HG03159 (cell line): ENCODE measurements around the gene CASP10.
A peak's percentile ranks its signal among the peaks of the same experiment; 100 is the strongest.
"Not testable (repeated sequence)": the region's sequence is repeated elsewhere in the genome, so short reads cannot be mapped to it uniquely, and the experiment has no call there.

ENCODE experiments used
- ATAC-seq: cut with Tn5 transposase; IDR thresholded peaks from one replicate; pipeline ENCODE4 v1.9.1; 2021; ENCODE audit warnings: mild to moderate bottlenecking, moderate library complexity; ENCODE audit not compliant: unreplicated experiment

The CASP10 gene, protein sequence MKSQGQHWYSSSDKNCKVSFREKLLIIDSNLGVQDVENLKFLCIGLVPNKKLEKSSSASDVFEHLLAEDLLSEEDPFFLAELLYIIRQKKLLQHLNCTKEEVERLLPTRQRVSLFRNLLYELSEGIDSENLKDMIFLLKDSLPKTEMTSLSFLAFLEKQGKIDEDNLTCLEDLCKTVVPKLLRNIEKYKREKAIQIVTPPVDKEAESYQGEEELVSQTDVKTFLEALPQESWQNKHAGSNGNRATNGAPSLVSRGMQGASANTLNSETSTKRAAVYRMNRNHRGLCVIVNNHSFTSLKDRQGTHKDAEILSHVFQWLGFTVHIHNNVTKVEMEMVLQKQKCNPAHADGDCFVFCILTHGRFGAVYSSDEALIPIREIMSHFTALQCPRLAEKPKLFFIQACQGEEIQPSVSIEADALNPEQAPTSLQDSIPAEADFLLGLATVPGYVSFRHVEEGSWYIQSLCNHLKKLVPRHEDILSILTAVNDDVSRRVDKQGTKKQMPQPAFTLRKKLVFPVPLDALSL

DNA sequence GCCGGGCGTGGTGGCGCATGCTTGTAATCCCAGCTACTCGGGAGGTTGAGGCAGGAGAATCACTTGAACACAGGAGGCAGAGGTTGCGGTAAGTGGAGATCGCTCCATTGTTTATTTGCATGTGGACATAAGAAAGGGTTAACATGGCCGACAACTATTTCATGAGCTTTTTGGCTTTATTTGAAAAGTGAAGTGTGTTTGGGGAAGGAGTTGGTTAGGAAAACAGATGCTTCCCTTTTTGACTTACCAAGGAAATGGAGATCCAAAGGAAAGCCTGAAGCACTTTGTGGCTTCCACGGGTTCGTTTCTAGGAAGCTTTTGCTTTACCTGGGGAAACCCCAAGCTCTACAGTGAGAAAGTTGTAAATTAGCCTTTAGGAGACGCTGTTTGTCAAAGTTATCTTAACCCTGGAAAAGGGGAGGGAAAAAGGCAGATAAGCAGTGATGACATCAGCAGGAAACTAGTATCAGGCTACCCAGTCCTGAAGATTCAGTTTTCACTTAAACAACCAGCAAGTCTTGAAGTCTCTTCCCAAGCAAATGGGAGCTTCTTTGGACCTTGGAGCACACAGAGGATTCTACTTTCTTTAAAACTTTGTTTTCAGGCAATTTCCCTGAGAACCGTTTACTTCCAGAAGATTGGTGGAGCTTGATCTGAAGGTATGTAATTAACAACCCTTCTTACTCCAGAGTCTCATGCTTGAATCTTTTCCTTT is at the start of gene CASP10:
TSS of gene CASP10 (plus strand) at position 492 of the 715 bp plus-strand sequence. CDS start 2,637 bp downstream, outside the sequence.
- peak; percentile 47 for ATAC-seq

DNA sequence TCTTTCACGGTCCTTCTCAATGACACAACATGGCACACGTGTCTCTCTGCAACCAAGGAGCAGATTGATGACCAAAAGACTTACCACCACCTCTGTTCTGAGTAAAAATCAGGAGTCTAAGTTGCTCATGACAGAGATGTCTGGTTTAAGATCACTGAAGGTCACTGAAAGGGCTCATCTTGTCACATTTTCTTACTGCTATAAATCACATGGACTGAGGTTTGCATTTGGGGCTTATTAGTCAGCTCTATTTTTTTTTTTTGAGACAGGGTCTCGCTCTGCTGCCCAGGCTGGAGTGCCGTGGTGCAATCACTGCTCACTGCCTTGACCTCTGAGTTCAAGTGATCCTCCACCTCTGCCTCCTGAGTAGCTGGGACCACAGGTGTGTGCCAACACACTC is 47.6 kb upstream of the CASP10 start:
- ATAC-seq: no peak

DNA sequence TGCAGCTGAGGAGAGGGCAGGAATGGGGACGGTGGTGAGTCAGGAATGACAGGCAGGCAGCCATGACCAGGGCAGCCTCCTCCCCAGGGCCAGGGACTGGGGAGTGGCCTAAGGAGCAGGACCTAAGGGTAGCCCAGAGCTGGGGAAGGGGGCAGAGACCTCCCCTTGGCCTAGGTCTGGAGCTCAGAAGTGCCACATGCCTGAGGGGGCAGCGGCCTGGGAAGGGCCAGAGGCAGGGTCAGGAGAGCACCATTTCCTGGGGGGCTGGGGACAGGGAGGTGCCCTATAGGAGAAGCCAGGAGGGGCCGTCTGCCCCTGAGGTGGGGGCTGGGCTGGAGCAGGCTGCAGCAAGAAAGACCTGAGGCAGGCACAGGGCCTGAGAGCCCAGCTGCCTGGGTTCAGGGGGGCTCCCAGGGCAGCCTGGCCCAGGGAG is 46.0 kb upstream of the CASP10 start:
- no peak for ATAC-seq

DNA sequence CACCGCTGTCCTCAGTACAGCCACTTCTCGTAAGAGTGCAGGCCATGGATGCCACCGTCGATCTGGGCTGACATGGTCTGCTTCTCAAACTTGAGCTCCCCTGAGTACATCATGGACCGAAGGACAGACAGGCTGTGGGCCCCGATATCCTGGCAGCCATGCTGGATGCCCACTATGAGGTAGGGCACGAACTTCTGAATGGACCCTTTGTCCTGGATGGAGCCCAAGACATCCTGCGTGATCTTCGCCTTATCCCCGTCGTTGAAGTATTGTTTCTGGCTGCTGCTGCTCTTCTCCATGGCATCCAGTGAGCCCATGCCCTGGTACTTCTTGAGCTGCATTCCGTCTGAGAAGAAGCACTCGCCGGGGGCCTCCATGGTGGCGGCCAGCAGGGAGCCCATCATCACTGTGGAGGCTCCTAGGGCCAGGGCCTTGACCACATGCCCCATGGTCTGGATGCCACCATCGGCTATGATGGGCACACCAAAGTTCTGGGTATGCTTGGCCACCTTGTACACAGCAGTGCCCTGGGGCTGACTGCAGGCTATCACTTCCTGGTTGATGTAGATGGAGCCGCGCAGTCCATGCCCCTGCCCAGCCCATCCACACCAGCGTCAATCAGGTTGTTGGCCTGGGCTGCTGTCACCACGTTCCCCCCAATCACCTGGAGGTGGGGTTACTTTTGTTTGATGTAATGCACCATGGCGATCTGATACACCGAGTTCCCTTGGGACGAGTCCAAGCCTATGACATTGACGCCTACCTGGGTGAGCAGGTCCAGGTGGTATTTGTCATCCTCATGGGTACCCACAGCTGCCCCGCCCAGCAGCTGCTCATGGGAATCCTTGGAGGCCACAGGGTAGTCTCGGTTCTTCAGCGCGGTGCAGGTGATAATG is 45.2 kb upstream of the CASP10 start:
- ATAC-seq: no peak

DNA sequence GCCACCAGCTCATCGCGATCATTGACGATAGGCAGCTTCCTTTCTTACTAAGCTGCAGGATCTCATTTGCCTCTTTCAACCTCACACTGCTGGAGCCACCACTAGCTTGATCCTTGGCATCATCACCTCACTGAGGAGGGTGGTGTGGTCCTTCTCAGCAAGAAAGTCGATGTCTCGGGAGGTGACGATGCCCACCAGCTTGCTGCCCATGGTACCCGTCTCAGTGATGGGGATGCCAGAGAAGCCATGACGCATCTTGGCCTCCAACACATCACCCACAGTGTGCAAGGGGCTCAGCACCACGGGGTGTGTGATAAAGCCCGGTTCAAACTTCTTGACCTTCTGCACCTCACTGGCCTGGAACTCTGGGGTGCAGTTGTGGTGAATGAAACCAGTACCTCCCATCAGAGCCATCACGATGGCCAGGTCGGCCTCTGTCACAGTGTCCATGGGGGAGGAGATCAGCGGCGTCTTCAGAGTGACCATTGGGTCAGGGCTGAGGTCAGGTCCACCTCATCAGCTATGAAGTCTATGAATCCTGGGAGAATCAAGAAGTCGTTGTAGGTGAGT is 44.5 kb upstream of the CASP10 start:
- ATAC-seq: no peak

DNA sequence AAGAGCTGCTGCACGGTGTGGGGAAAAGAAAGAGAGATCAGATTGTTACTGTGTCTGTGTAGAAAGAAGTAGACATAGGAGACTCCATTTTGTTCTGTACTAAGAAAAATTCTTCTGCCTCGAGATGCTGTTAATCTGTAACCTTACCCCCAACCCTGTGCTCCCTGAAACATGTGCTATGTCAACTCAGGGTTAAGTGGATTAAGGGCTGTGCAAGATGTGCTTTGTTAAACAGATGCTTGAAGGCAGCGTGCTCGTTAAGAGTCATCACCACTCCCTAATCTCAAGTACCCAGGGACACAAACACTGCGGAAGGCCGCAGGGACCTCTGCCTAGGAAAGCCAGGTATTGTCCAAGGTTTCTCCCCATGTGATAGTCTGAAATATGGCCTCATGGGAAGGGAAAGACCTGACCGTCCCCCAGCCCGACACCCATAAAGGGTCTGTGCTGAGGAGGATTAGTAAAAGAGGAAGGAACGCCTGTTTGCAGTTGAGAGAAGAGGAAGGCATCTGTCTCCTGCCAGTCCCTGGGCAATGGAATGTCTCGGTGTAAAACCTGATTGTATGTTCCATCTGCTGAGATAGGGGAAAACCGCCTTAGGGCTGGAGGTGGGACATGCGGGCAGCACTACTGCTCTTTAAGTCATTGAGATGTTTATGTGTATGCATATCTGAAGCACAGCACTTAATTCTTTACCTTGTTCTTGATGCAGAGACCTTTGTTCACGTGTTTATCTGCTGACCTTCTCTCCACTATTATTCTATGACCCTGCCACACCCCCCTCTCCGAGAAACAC is 43.8 kb upstream of the CASP10 start:
- ATAC-seq: not testable (repeated sequence)

DNA sequence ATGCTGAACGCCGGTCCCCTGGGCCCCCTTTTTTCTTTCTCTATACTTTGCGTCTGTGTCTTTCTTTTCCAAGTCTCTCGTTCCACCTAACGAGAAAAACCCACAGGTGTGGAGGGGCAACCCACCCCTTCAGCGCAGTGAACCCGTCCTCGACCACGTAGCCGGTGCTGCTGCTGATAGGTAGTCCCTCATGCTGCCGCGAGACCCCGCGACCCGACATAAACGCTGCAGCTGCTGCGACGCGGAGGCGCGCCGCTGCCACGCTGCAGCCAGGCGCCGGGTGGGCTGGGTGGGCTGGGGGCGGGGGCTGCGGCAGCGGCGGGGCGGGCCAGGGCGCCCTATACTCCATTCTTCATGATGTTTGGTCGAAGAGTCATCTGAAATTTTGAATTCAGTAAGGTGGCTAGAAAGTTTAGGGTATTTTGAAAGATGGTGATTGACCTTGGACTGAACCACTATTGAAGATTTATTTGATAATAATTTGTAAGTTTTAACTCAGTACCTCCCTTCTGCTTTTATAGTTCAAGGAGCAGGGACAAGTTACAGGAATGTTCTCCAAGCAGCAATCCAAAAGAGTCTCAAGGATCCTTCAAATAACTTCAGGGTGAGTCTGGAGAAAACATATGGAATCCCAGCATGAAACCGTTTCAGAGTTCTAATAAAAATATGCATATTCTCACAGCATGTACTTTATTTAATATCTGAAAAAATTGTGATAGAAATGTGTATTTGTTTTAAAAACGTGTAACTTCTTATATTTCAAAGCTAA is 42.9 kb upstream of the CASP10 start:
- ATAC-seq: no peak

DNA sequence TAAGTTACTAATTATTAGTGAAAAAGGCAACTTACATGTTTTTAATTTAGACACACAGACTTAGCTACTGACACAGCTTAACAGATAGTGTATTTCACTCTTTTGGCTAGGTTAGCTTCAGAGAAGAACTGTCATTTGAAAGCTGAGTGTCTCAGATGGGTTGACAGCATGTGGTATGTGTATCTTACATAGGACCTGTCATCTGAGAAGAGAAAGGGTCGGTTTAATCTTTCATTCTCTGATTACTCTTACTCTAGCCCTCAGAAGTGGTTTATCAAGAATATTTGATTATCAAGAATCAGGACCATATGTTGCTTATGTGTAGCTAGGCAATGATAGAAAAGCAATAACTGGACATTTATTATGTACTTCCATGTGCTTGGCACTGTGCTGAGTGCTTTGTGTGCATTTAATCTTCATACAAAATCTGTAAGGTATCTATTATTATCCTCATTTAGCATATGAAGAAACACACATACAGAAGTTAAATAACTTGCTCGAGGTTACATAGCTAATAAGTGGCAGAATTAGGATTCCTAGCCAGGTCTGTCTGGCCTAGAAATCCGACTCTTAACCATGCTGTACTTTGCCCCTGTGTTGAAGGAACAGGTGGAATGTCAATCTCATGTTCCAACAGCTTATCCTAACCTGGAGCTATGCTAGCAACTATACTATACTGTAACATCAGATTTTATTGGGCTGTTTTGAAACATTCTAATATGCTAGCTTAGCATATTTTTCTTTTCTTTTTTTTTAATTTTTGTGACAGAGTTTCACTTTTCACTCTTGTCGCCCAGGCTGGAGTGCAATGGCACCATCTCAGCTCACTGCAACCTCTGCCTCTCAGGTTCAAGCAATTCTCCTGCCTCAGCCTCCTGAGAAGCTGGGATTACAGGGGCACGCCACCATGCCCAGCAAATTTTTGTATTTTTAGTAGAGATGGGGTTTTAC is 38.6 kb upstream of the CASP10 start:
- ATAC-seq: no peak

DNA sequence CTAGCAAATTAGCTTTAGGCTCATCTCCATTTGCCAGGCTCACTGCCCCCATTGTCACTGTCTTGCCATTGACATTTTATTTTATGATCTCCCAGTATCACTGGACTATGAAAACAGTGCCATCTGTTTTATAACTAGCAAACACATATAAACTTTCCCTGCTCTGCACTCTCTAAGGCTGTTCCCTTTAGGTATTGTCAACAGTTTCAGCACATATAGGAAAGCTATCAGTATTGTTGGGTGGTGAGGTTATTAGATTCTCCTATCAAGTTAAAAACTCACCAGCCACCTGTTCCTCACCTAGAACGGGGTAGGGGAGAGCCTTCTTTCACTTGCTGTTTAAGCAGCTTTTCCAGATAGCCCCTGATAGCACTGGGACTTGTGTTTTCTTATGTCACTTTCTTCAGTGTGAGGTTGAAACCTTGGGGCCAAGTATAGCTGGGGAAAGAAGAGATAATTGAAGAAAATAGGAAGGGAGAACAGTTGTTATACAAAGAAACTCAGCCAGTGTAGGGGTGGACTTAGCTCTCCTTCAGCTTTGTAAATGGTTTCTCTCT is 34.4 kb upstream of the CASP10 start:
- no peak for ATAC-seq

DNA sequence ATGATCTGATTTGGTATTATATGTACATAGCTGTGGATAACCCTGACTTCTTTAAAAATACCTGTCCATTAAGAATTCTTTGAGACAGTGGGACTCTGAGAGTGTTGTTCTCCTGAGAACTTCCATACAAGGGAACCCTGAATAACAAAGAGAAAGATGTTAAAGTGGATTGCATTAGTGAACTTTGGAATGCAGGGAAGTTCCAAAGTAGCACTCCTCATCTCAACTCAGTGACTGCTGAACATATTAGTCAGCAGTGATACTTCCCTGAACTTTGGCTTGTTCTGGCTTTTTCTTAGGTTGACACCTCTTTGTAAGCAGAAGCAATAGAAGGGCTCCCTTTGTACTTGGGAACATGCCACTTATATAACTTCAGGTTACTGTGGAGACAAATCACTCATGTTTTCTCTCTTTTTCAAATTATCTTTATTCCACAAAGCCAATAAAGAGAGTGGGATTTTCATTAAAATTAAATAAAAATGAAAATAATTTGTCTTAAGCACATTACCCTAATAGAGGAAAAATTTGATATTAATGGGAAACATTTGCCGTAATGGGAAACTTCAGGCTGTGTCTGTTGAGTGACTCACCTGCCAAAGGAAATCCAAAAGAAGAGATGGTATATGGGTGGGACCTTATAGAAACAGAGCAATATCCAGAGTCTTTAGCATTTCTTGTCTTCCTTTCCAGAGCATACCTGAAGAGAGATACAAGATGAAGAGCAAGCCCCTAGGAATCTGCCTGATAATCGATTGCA is 33.7 kb upstream of the CASP10 start:
- no peak for ATAC-seq

DNA sequence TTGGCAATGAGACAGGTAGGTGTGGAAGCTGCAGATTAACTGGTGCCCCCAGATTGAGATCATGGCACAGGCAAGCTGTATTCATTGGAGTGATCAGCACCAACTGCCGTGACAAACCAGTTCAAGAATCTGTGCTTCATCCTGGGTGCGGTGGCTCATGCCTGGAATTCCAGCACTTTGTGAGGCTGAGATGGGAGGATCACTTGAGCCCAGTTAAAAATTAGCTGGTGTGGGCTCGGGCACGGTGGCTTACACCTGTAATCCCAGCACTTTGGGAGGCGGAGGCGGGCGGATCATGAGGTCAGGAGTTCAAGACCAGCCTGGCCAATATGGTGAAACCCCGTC is 33.1 kb upstream of the CASP10 start:
- ATAC-seq: not testable (repeated sequence)

DNA sequence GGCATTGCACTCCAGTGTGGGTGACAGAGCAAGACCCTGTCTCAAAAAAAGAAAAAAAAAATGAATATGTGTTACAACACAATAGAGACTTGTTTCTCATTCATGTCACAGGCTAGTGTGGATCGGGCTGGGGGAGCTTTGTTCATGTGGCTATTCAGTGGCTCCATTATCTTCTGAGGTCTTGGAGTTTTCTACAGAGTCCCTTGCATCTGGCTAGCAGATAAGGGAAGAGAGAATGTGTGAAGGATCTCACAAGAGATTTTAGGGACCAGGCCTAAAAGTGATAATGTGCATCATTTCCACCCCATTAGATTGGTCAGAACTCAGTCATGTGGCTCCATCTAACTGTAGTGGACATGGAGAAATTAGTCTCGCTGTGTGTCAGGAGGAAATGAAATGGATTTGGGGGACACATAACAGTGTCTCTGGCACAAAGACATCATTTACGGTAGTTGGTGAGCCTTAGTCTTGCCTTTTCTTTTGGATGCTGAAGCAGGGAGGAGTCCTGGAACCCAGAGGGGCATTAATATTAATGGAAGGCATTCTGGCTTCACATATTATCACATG is 32.4 kb upstream of the CASP10 start:
- ATAC-seq: no peak

DNA sequence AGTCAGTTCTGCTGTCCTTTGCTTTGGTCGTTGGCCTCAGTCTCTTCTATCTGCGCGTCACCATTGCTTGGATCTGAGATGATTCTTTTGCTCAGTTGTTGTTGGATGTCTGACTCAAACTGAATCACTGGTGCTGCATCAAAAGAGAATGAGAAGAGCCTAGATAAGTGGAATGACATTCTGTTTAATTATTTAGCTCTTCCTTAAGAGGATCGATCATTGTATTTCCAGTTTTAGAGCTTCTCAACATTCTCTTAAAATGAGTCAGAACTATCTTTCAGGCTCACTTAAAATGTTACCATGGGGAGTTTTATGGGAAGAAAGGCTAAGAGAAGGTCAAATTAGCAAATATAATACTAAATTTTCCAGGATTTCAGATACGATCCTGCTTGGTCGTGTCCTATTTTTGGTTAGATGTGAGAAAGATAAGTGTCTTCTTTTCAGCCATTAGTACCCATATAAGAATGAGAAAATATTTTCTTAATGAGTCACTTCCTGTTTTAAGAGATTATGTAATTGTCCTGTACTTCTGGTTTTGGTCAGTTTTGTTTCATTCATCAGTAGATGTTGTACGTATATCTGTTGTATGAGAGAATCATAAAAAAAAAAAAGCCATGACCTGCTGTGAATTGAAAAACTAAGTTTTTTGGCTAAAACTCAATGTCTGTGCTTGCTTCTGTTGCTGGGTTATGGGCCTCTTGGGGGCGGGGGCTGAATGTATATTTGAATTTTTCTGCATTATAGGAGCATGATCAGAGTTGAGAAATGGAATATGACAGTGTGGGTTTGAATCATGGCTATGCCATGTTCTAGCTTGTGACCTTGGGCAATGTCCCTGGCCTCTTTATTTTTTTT is 31.6 kb upstream of the CASP10 start:
- peak; percentile 84 for ATAC-seq

DNA sequence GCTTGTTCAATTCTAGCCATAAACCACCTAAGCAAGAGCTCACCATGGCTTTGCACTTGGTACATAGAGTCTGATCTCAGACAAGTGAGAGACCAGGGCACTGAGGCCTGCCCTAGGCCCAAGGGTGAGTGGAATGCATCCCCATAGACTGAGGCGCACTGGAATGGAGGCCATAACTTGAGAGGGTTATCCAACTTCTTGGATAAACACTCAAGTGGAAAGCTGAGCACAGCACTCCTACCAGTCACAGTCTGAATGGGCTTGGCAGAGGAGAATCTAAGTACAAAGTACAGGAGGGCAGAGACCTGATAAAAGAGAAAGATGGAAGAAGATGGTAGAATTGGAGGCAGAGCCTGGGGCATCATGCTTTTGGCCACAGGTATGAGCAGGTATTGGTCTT is 30.4 kb upstream of the CASP10 start:
- ATAC-seq: no peak

DNA sequence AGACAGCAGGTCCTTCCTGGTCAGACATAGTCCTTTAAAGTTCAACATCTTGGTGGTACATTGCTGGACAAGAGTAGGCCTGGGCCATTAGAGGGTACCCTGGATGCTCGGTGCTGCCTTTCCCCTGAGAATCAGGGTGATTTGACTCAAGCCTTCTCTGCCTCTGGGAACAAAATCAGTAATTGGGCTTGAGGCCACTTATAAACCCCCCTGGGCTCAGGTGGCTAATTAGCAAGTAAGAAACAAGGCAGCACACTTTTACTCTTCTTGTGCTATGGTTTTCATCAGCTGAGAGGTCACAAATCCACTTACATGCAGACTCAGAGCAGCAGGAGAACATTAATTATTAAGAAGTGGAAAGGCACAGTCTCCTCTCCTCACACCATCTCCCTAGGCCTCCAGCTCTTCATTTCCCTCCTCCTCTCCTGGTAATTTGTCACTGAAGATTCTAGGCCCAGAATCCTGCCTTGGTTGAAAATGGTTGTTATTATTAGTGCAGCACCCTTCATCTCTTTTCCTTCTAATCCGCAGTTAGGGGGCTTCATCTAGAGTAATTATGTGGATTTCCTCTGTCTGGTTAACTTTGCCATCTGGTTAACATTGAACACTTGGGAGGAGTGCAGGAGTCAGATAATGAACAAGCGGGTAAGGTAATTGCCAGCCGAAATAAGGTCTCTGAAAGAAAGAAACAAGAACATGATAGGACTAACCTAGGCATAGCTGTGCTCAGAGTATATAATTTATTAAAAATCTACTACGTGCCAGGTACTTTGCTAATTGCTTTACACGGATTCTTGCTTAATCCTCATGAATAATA is 29.7 kb upstream of the CASP10 start:
- no peak for ATAC-seq
